Panc1 (cell line): Measurements from ENCODE around the gene ZNF384. TPM values are rescaled to one million over a fixed set of nuclear protein-coding genes. Genes with fewer than 3 reads are reported as not detected.
A peak's percentile ranks its signal among the peaks of the same experiment; 100 is the strongest.

ENCODE experiments used
- ATAC-seq: fragments of 200-7000 bp; cut with Tn5 transposase; 2 replicates; pipeline ENCODE4 v1.9.1; 2020; ENCODE audit warnings: mild to moderate bottlenecking, moderate library complexity
- BruUV-seq: library from RNA; stranded (reverse); fragments of 400-500 nt; replicated peaks from 2 replicates; lab custom pipeline; 2021; lab: Mats Ljungman, UMichigan
- CTCF ChIA-PET: fragments of 300-600 bp; sonication (Branson Sonifier 250); formaldehyde crosslinking; loops from one replicate; lab custom pipeline; 2022; ENCODE audit warnings: antibody characterized with exemption; lab: Charles Lee
- POLR2A ChIA-PET: fragments of 300-600 bp; sonication (Branson Sonifier 250); formaldehyde crosslinking; loops from one replicate; lab custom pipeline; 2022; ENCODE audit warnings: antibody characterized with exemption; lab: Charles Lee
- DNase-seq: peaks from one replicate; pipeline ENCODE4 v3.0.0-alpha.2; 2010; ENCODE audit warnings: low read depth, low spot score
- H3K27ac ChIP-seq: 2 replicates; pipeline ENCODE4 v1.5.1; 2011; ENCODE audit warnings: mild to moderate bottlenecking, low read length, inconsistent platforms
- H3K27me3 ChIP-seq: fragments of 200-500 bp; sonication (Bioruptor generic); 2 replicates; pipeline ENCODE4 v1.6.0; 2014; ENCODE audit warnings: low read length, inconsistent platforms; ENCODE audit not compliant: control insufficient read depth, insufficient read depth
- H3K36me3 ChIP-seq: fragments of 200-500 bp; sonication (Bioruptor generic); 2 replicates; pipeline ENCODE4 v1.5.1; 2014; ENCODE audit warnings: inconsistent platforms, mild to moderate bottlenecking, low read length, moderate library complexity; ENCODE audit not compliant: control insufficient read depth, insufficient read depth
- H3K4me1 ChIP-seq: 2 replicates; pipeline ENCODE4 v1.5.1; 2011; ENCODE audit warnings: inconsistent platforms, mild to moderate bottlenecking, low read length, moderate library complexity; ENCODE audit not compliant: control insufficient read depth, insufficient read depth
- H3K4me3 ChIP-seq, 2 experiments: 2 replicates each; pipeline ENCODE4 v1.5.1; 2011 to 2012; ENCODE audit warnings: low read depth in 2 of 2, low read length in 2 of 2, mild to moderate bottlenecking in 2 of 2, inconsistent platforms in 1 of 2, moderate library complexity in 1 of 2
- H3K9me3 ChIP-seq: fragments of 200-500 bp; sonication (Bioruptor generic); 2 replicates; pipeline ENCODE4 v1.5.1; 2014; ENCODE audit warnings: low read depth, mild to moderate bottlenecking, inconsistent platforms, low read length, moderate library complexity; ENCODE audit not compliant: control insufficient read depth, insufficient read depth
- POLR2AphosphoS5 ChIP-seq: IDR thresholded peaks from 2 replicates; pipeline ENCODE4 v1.6.1; 2012; ENCODE audit warnings: mild to moderate bottlenecking, low read depth, low read length, moderate library complexity
- REST ChIP-seq, 2 experiments: IDR thresholded peaks; 2 replicates each; pipeline ENCODE4 v1.6.1; 2011 to 2012; ENCODE audit warnings: low read depth in 2 of 2, control low read depth in 1 of 2, low read length in 1 of 2, mild to moderate bottlenecking in 1 of 2, moderate library complexity in 1 of 2; ENCODE audit not compliant: insufficient read depth in 1 of 2
- SIN3A ChIP-seq: IDR thresholded peaks from 2 replicates; pipeline ENCODE4 v1.6.1; 2012; ENCODE audit warnings: low read depth, mild to moderate bottlenecking, low read length, moderate library complexity, borderline replicate concordance; ENCODE audit not compliant: insufficient read depth
- TCF7L2 ChIP-seq: IDR thresholded peaks from 2 replicates; pipeline ENCODE4 v1.6.1; 2011; ENCODE audit warnings: mild to moderate bottlenecking, low read depth, low read length, inconsistent platforms
- in situ Hi-C: cut with HindIII; loops from 2 replicates; pipeline ENCODE4 v1.10.0; 2016; ENCODE audit warnings: low sequenced_read_pairs, low pct_unique_long_range_greater_than_20kb
- intact Hi-C: fragments of 100-400 bp; cut with micrococcal nuclease; formaldehyde crosslinking; loops from one replicate; pipeline ENCODE4 v1.10.0; 2022; ENCODE audit not compliant: unreplicated experiment
- total RNA-seq: library from RNA; stranded (reverse); gene quantifications from one replicate; pipeline ENCODE4 v1.2.1, GENCODE V29; 2021; ENCODE audit not compliant: unreplicated experiment
- TF ChIP-seq, protein P1 (sequence below): fragments of 450-650 bp; IDR thresholded peaks from 2 replicates; pipeline ENCODE4 v1.5.1; 2017; ENCODE audit warnings: mild to moderate bottlenecking

The ZNF384 gene
- total RNA-seq, 1 experiment from 2014 or later: 54.3 TPM

DNA sequence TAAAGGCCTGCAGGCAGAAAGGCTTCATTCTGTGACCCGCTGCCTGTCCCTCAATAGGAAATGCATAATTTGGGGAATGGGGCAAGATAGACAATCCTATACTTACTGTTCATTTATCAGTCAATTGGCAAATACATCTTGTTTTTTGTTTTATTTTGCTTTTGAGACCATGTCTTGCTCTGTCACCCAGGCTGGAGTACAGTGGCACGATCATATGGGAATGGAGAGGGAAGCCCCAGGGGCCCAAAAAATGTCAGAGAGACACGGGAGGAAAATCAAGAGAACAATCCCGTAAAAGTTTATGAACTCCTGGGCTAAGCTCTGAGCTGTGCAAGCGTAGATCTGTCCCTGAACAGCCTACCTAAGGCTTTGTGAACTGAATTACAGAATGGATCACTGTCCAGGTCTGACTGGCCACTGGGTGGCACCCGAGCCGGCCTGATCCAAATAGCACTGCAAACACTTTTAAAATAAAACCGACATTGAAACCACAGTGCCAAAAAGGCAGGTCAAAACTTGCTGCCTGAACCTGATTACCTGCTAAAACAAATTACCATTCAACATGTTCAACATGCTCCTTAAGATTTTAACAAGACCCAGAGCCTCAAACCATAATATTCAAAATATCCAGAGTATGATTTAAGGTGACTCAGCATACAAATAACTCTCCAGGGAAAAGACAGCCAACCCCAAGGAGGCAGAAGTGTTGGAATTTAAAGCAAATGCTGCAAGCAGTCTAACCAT is 46.4 kb upstream of the ZNF384 start:
- intact Hi-C loops (loop anchor here (1.0 kb wide), 1 partner anchor 90 kb away; no protein-coding TSS in a partner anchor), in situ Hi-C loops (no loop called here)
- Histone ChIP-seq H3K36me3 (no peaks in the 10 kb centered on the region), H3K9me3 (no peaks in the 10 kb centered on the region), H3K27me3 (no peaks in the 10 kb centered on the region), H3K27ac (peak overlapping the region; percentile 66), H3K4me1 (peaks cover 7% of the 10 kb centered on the region; the same call in 1 of the 2 replicates), H3K4me3 (no peak overlapping the region)
- POLR2A ChIA-PET: no interaction called here
- DNase-seq (peak; percentile 32), ATAC-seq (peak; percentile 100)
- no TSS peak for BruUV-seq
- CTCF ChIA-PET: no interaction called here
- TF ChIP-seq, protein P1, sequence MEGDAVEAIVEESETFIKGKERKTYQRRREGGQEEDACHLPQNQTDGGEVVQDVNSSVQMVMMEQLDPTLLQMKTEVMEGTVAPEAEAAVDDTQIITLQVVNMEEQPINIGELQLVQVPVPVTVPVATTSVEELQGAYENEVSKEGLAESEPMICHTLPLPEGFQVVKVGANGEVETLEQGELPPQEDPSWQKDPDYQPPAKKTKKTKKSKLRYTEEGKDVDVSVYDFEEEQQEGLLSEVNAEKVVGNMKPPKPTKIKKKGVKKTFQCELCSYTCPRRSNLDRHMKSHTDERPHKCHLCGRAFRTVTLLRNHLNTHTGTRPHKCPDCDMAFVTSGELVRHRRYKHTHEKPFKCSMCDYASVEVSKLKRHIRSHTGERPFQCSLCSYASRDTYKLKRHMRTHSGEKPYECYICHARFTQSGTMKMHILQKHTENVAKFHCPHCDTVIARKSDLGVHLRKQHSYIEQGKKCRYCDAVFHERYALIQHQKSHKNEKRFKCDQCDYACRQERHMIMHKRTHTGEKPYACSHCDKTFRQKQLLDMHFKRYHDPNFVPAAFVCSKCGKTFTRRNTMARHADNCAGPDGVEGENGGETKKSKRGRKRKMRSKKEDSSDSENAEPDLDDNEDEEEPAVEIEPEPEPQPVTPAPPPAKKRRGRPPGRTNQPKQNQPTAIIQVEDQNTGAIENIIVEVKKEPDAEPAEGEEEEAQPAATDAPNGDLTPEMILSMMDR: peak; percentile 85
- TF ChIP-seq POLR2AphosphoS5: no peak
- no peak for TF ChIP-seq REST (IDR thresholded peaks at IDR 0.05; ENCODE audit: insufficient read depth in 1 of 2, low read depth in 2 of 2, low read length in 1 of 2)

GRCh38 chr12:6734506-6735387 is 45.6 kb upstream of the ZNF384 start:
- ChIA-PET POLR2A (no interaction called here), CTCF (no interaction called here)
- ATAC-seq: no peak
- intact Hi-C loops: no loop called here
- DNase-seq: no peak
- H3K36me3 ChIP-seq: no peaks in the 10 kb centered on the region
- TF ChIP-seq POLR2AphosphoS5 (no peak), TCF7L2 (no peak), REST (IDR thresholded peaks at IDR 0.05; ENCODE audit: insufficient read depth in 1 of 2, low read depth in 2 of 2, low read length in 1 of 2) (no peak), SIN3A (no peak)
- TF ChIP-seq, protein P1: no peak
- H3K27ac ChIP-seq: no peak overlapping the region
- H3K4me1 ChIP-seq: peaks cover 7% of the 10 kb centered on the region; the same call in 1 of the 2 replicates
- H3K4me3 ChIP-seq: no peak overlapping the region
- in situ Hi-C loops: no loop called here
- H3K9me3 ChIP-seq: no peaks in the 10 kb centered on the region
- no peaks in the 10 kb centered on the region for H3K27me3 ChIP-seq
- BruUV-seq: no TSS peak
